CD14-positive monocyte (primary cell): ENCODE measurements around the gene PPP1R13B. TPM values are rescaled to one million over a fixed set of nuclear protein-coding genes. Genes with fewer than 3 reads are reported as not detected.

Experiments used
- DNase-seq, 3 donors: peaks; one replicate each; pipeline ENCODE4 v3.0.0-alpha.2; 2011 to 2022
- H2AFZ ChIP-seq: 2 replicates; pipeline ENCODE4 v1.6.0; 2012; ENCODE audit warnings: mild to moderate bottlenecking, low read depth, low read length, inconsistent platforms; ENCODE audit not compliant: insufficient read depth, poor library complexity, severe bottlenecking
- H3K27ac ChIP-seq, 2 donors: 1 replicate in 1 of 2; 2 replicates in 1 of 2; pipeline ENCODE4 v1.5.1; 2012 to 2013; ENCODE audit warnings: low read length in 2 of 2, control low read depth in 1 of 2, inconsistent platforms in 1 of 2, low read depth in 1 of 2, mild to moderate bottlenecking in 1 of 2
- H3K27me3 ChIP-seq, 2 donors: one replicate each; pipeline versions ENCODE4 v1.6.0 to v1.6.1; 2011 to 2013; ENCODE audit warnings: low read length in 2 of 2; ENCODE audit not compliant: control insufficient read depth in 2 of 2, insufficient read depth in 2 of 2
- H3K36me3 ChIP-seq, 2 donors: replicated peaks in 1 of 2; 1 replicate in 1 of 2; 2 replicates in 1 of 2; pipeline versions ENCODE4 v1.5.1 to v1.6.1; 2012 to 2013; ENCODE audit warnings: low read length in 2 of 2, control low read depth in 1 of 2, inconsistent platforms in 1 of 2, mild to moderate bottlenecking in 1 of 2; ENCODE audit not compliant: insufficient read depth in 2 of 2, control insufficient read depth in 1 of 2
- H3K4me1 ChIP-seq, 2 donors: 1 replicate in 1 of 2; 2 replicates in 1 of 2; pipeline versions ENCODE4 v1.5.1 to v1.6.1; 2012 to 2013; ENCODE audit warnings: low read length in 2 of 2, control low read depth in 1 of 2, inconsistent platforms in 1 of 2, mild to moderate bottlenecking in 1 of 2, moderate library complexity in 1 of 2; ENCODE audit not compliant: insufficient read depth in 2 of 2, control insufficient read depth in 1 of 2
- H3K4me2 ChIP-seq: replicated peaks from 2 replicates; pipeline ENCODE3; 2012; ENCODE audit warnings: low read length, moderate library complexity, mild to moderate bottlenecking; ENCODE audit not compliant: poor library complexity, severe bottlenecking; ENCODE audit errors: extremely low read depth
- H3K4me3 ChIP-seq, 3 experiments: fragments of 200-600 bp in 1 of 3; sonication (generic) in 1 of 3; replicated peaks in 1 of 3; 1 replicate in 2 of 3; 2 replicates in 1 of 3; pipeline ENCODE4 v1.5.1; 2011 to 2013; ENCODE audit warnings: low read length in 3 of 3, mild to moderate bottlenecking in 3 of 3, control low read depth in 2 of 3, low read depth in 2 of 3, inconsistent platforms in 1 of 3, moderate library complexity in 1 of 3
- H3K79me2 ChIP-seq: 2 replicates; pipeline ENCODE4 v1.6.0; 2012; ENCODE audit warnings: mild to moderate bottlenecking, control low read depth, inconsistent platforms, low read length, moderate library complexity; ENCODE audit not compliant: insufficient read depth
- H3K9ac ChIP-seq: 2 replicates; pipeline ENCODE4 v1.6.0; 2017; ENCODE audit warnings: low read length, mild to moderate bottlenecking; ENCODE audit not compliant: insufficient read depth, poor library complexity, severe bottlenecking
- H3K9me3 ChIP-seq, 2 donors: replicated peaks in 1 of 2; 1 replicate in 1 of 2; 2 replicates in 1 of 2; pipeline versions ENCODE4 v1.5.1 to v1.6.1; 2012 to 2013; ENCODE audit warnings: low read length in 2 of 2, control low read depth in 1 of 2; ENCODE audit not compliant: control insufficient read depth in 1 of 2, insufficient read depth in 1 of 2
- H4K20me1 ChIP-seq: 2 replicates; pipeline ENCODE4 v1.6.0; 2012; ENCODE audit warnings: mild to moderate bottlenecking, low read length, control low read depth, moderate library complexity; ENCODE audit not compliant: insufficient read depth
- H3K27ac Mint-ChIP-seq, 7 donors: one replicate each; pipeline ENCODE4 v1.8.0; 2020; ENCODE audit warnings: mild to moderate bottlenecking in 7 of 7, mixed read lengths in 7 of 7, moderate library complexity in 6 of 7, inconsistent platforms in 2 of 7
- H3K27me3 Mint-ChIP-seq, 3 donors: one replicate each; pipeline ENCODE4 v1.8.0; 2021 to 2022; ENCODE audit warnings: low read depth in 3 of 3, mild to moderate bottlenecking in 3 of 3, mixed read lengths in 3 of 3, moderate library complexity in 3 of 3, inconsistent platforms in 1 of 3
- H3K36me3 Mint-ChIP-seq, 2 donors: one replicate each; pipeline ENCODE4 v1.8.0; 2020; ENCODE audit warnings: mixed read lengths in 2 of 2, inconsistent platforms in 1 of 2, mild to moderate bottlenecking in 1 of 2
- H3K4me1 Mint-ChIP-seq: one replicate; pipeline ENCODE4 v1.8.0; 2020; ENCODE audit warnings: mild to moderate bottlenecking, mixed read lengths
- H3K4me3 Mint-ChIP-seq, 2 donors: one replicate each; pipeline ENCODE4 v1.8.0; 2020; ENCODE audit warnings: mild to moderate bottlenecking in 2 of 2, mixed read lengths in 2 of 2, moderate library complexity in 1 of 2
- H3K9me3 Mint-ChIP-seq, 7 donors: one replicate each; pipeline ENCODE4 v1.8.0; 2020 to 2022; ENCODE audit warnings: mixed read lengths in 7 of 7, mild to moderate bottlenecking in 6 of 7, moderate library complexity in 6 of 7, inconsistent platforms in 2 of 7
- WGBS: methylation state at CpG from one replicate; pipeline ENCODE4 v1.1.5; 2013; ENCODE audit warnings: missing lambda C conversion rate; ENCODE audit not compliant: insufficient coverage; 5-methylcytosine and 5-hydroxymethylcytosine counted together
- intact Hi-C, 2 donors: fragments of 100-400 bp; cut with micrococcal nuclease; formaldehyde crosslinking; loops; one replicate each; pipeline versions ENCODE4 v1.15.0 to v1.15.1; 2023
- polyA plus RNA-seq, 3 donors: library from polyadenylated mRNA; depleted of rRNA in 1 of 3; unstranded in 2 of 3; stranded (reverse) in 1 of 3; fragments of 300-500 nt in 2 of 3; fragments of >200 nt in 1 of 3; fragmentation: Illumina TruSeq in 2 of 3; gene quantifications; 1 replicate in 2 of 3; 2 replicates in 1 of 3; pipeline ENCODE4 v1.2.3, GENCODE V29; 2012 to 2021
- TF ChIP-seq, protein P1 (sequence below): fragments of 200-600 bp; IDR thresholded peaks from one replicate; pipeline ENCODE4 v1.8.0; 2022; ENCODE audit warnings: antibody characterized with exemption, mild to moderate bottlenecking

The PPP1R13B gene
- polyA plus RNA-seq, 3 donors, result 0.48 to 1.1 (median 0.99) TPM

DNA sequence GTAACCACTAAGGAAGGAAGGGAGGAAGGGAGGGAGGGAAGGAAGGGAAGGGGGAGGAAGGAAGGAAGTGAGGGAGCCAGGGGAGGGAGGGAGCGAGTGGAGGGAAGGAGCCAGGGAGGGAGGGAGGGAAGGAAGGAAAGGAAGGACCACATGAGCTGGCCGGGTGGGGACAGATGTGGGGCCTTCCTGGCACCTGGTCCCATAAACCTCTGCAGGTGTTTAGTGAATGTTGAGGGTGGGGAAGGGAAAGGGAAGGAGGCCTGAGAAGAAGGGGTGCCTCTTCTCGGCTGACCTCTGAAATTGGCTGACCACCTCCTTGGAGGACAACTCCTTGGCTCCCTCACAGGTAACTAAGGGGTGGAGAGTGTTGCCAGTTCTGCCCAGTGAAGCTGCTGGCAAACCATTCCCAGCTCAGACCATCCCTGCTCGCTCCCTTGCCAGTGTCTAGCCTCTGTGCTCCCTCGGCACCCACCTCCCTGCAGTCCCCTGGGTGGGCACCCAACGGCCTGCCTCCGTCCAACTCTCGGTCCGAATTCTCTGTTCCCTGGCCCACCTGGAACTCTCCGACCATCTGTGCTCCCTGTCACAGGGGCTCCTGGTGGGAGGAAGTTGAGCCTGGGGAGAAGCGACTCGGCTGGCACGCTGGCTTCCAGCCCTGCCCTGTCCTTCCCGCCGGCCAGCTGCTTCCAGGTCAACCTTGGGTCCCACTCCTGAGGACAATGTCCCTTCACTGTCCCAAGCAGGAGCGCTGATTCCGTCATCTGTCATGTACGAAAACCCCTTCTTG is 12.2 kb upstream of the PPP1R13B start:
- H3K9me3 ChIP-seq, result no peaks in the 10 kb centered on the region
- H3K4me1 Mint-ChIP-seq, result peaks cover 3% of the 10 kb centered on the region
- peaks cover 0 to 3% (median 0%) of the 10 kb centered on the region in 7 donors for H3K9me3 Mint-ChIP-seq
- no peak overlapping the region for H3K4me2 ChIP-seq
- TF ChIP-seq, protein P1, sequence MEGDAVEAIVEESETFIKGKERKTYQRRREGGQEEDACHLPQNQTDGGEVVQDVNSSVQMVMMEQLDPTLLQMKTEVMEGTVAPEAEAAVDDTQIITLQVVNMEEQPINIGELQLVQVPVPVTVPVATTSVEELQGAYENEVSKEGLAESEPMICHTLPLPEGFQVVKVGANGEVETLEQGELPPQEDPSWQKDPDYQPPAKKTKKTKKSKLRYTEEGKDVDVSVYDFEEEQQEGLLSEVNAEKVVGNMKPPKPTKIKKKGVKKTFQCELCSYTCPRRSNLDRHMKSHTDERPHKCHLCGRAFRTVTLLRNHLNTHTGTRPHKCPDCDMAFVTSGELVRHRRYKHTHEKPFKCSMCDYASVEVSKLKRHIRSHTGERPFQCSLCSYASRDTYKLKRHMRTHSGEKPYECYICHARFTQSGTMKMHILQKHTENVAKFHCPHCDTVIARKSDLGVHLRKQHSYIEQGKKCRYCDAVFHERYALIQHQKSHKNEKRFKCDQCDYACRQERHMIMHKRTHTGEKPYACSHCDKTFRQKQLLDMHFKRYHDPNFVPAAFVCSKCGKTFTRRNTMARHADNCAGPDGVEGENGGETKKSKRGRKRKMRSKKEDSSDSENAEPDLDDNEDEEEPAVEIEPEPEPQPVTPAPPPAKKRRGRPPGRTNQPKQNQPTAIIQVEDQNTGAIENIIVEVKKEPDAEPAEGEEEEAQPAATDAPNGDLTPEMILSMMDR, result no peak
- H4K20me1 ChIP-seq, result no peaks in the 10 kb centered on the region
- H3K79me2 ChIP-seq, result no peaks in the 10 kb centered on the region
- DNase-seq, result no peak
- H3K4me3 ChIP-seq, result no peak overlapping the region
- intact Hi-C loops, result no loop called here
- H3K27ac Mint-ChIP-seq, result no peak overlapping the region
- WGBS, result 88% methylated on average over 11 of the region's 18 CpGs
- H3K27me3 Mint-ChIP-seq, result peaks cover 8 to 28% (median 19%) of the 10 kb centered on the region in 3 donors
- H3K36me3 Mint-ChIP-seq, result no peaks in the 10 kb centered on the region
- H2AFZ ChIP-seq, result no peak overlapping the region
- no peaks in the 10 kb centered on the region for H3K36me3 ChIP-seq
- H3K9ac ChIP-seq, result no peak overlapping the region
- H3K27ac ChIP-seq, result no peak overlapping the region
- no peaks in the 10 kb centered on the region for H3K4me1 ChIP-seq
- H3K27me3 ChIP-seq, result no peaks in the 10 kb centered on the region
- peak overlapping the region in 1 of 2 donors; percentile 11 for H3K4me3 Mint-ChIP-seq

DNA sequence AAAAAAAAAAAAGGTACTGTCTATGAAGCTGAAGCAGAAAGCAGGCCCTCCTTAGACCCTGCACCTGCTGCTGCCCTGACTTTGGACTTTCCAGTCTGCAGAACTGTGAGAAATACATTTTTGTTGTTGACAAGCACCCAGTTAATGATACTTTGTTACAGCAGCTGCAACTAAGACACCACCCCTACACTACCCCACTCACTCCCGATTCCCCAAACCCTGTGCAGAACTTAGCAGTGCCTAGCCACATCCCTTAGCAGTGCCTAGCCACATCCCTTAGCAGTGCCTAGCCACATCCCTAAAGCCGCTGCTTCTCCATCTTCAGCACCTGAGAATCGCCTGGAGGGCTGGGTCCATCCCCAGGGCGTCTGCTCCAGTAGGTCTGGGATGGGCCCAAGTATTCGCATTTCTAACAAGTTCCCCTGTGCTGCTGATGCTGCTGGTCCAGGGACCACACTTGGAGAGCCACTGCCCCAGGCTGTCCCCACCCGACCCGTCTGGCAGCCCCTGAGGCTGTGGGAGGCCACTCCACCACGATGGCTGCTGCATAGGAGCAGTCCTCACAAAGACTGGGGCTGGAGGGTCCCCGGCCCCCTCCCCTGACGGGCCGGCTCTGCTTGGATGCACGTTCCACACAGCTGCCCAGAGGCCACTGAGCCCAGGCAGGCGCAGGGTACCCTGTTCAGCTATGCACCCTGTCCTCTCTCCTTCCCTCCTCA is 10.8 kb upstream of the PPP1R13B start:
- Histone ChIP-seq H3K27ac (no peak overlapping the region), H2AFZ (no peak overlapping the region), H3K4me1 (no peaks in the 10 kb centered on the region), H3K9me3 (no peaks in the 10 kb centered on the region), H3K36me3 (no peaks in the 10 kb centered on the region), H3K9ac (no peak overlapping the region), H3K79me2 (no peaks in the 10 kb centered on the region), H3K4me3 (no peak overlapping the region), H3K4me2 (no peak overlapping the region), H3K27me3 (no peaks in the 10 kb centered on the region), H4K20me1 (no peaks in the 10 kb centered on the region)
- no peaks in the 10 kb centered on the region for H3K36me3 Mint-ChIP-seq
- WGBS, result 93% methylated on average over 13 of the region's 13 CpGs
- no peak for DNase-seq
- H3K4me1 Mint-ChIP-seq, result peaks cover 4% of the 10 kb centered on the region
- intact Hi-C loops, result no loop called here
- peaks cover 10 to 24% (median 20%) of the 10 kb centered on the region in 3 donors for H3K27me3 Mint-ChIP-seq
- no peak overlapping the region for H3K27ac Mint-ChIP-seq
- TF ChIP-seq, protein P1, result no peak
- no peak overlapping the region for H3K4me3 Mint-ChIP-seq
- peaks cover 0 to 3% (median 0%) of the 10 kb centered on the region in 7 donors for H3K9me3 Mint-ChIP-seq
